GM23338 (cell line): ENCODE results near the gene ATXN7L1. TPM values are rescaled to one million over a fixed set of nuclear protein-coding genes. Genes with fewer than 3 reads are reported as not detected.

ENCODE experiments used
- ATAC-seq: fragments of 200-7000 bp; cut with Tn5 transposase; 3 replicates; pipeline ENCODE4 v1.9.1; 2020
- DNase-seq: peaks from one replicate; pipeline ENCODE4 v3.0.0-alpha.2; 2015; ENCODE audit warnings: low spot score
- H2AFZ ChIP-seq: fragments of 200-600 bp; sonication (generic); 2 replicates; pipeline ENCODE4 v1.8.0; 2016; ENCODE audit warnings: antibody characterized with exemption, mild to moderate bottlenecking, moderate library complexity
- H3F3A ChIP-seq: fragments of 200-600 bp; sonication (generic); replicated peaks from 2 replicates; pipeline ENCODE4 v1.8.0; 2017; ENCODE audit warnings: antibody characterized with exemption, mixed run types, low read depth
- H3K27ac ChIP-seq: fragments of 200-600 bp; sonication (generic); 2 replicates; pipeline ENCODE4 v1.6.1; 2016; ENCODE audit warnings: low read depth
- H3K27me3 ChIP-seq: fragments of 200-600 bp; sonication (generic); 2 replicates; pipeline ENCODE4 v1.8.0; 2016; ENCODE audit warnings: mild to moderate bottlenecking, mixed run types, moderate library complexity; ENCODE audit not compliant: insufficient read depth
- H3K36me3 ChIP-seq: fragments of 200-600 bp; sonication (generic); 2 replicates; pipeline ENCODE4 v1.8.0; 2016; ENCODE audit warnings: mild to moderate bottlenecking; ENCODE audit not compliant: insufficient read depth
- H3K4me1 ChIP-seq: fragments of 200-600 bp; sonication (generic); 2 replicates; pipeline ENCODE4 v1.8.0; 2016; ENCODE audit warnings: mild to moderate bottlenecking, moderate library complexity; ENCODE audit not compliant: insufficient read depth
- H3K4me2 ChIP-seq: fragments of 200-600 bp; sonication (generic); 2 replicates; pipeline ENCODE4 v1.7.1; 2017; ENCODE audit warnings: mixed run types
- H3K4me3 ChIP-seq: fragments of 200-600 bp; sonication (generic); 2 replicates; pipeline ENCODE4 v1.6.1; 2016; ENCODE audit warnings: mixed run types
- H3K79me2 ChIP-seq: fragments of 200-600 bp; sonication (generic); replicated peaks from 2 replicates; pipeline ENCODE4 v1.8.0; 2017; ENCODE audit warnings: mild to moderate bottlenecking; ENCODE audit not compliant: insufficient read depth
- H3K9me2 ChIP-seq: fragments of 200-600 bp; sonication (generic); 2 replicates; pipeline ENCODE4 v1.8.0; 2017; ENCODE audit not compliant: insufficient read depth
- H4K20me1 ChIP-seq: fragments of 200-600 bp; sonication (generic); replicated peaks from 2 replicates; pipeline ENCODE4 v1.8.0; 2017; ENCODE audit warnings: mild to moderate bottlenecking; ENCODE audit not compliant: insufficient read depth
- H3K27ac Mint-ChIP-seq: 2 replicates; pipeline ENCODE4 v1.8.0; 2020; ENCODE audit warnings: inconsistent platforms, mild to moderate bottlenecking, moderate library complexity, mixed read lengths
- H3K27me3 Mint-ChIP-seq: 3 replicates; pipeline ENCODE4 v1.8.0; 2022; ENCODE audit warnings: low read depth, mild to moderate bottlenecking, moderate library complexity, mixed read lengths, inconsistent platforms; ENCODE audit not compliant: insufficient read depth, poor library complexity
- H3K36me3 Mint-ChIP-seq: 3 replicates; pipeline ENCODE4 v1.8.0; 2021; ENCODE audit warnings: low read depth, mild to moderate bottlenecking, inconsistent platforms, moderate library complexity, mixed read lengths
- H3K4me1 Mint-ChIP-seq: 3 replicates; pipeline ENCODE4 v1.8.0; 2020; ENCODE audit warnings: mild to moderate bottlenecking, inconsistent platforms, mixed read lengths
- H3K4me3 Mint-ChIP-seq: 3 replicates; pipeline ENCODE4 v1.8.0; 2021; ENCODE audit warnings: moderate library complexity, mild to moderate bottlenecking, inconsistent platforms, mixed read lengths
- H3K9me3 Mint-ChIP-seq: 3 replicates; pipeline ENCODE4 v1.8.0; 2020; ENCODE audit warnings: moderate library complexity, mild to moderate bottlenecking, inconsistent platforms, mixed read lengths
- CREB1 ChIP-seq: fragments of 250-450 bp; sonication (Bioruptor Pico); IDR thresholded peaks from 2 replicates; pipeline ENCODE4 v1.5.0; 2020; ENCODE audit warnings: low read depth, mild to moderate bottlenecking, moderate library complexity
- ETS1 ChIP-seq: IDR thresholded peaks from 2 replicates; pipeline ENCODE4 v1.6.1; 2016; ENCODE audit warnings: antibody characterized with exemption
- EZH2 ChIP-seq: fragments of 200-600 bp; sonication (generic); IDR thresholded peaks from one replicate; pipeline ENCODE4 v1.8.0; 2017; ENCODE audit warnings: antibody characterized with exemption, mild to moderate bottlenecking, low read depth; ENCODE audit not compliant: unreplicated experiment
- JUNB ChIP-seq: IDR thresholded peaks from one replicate; pipeline ENCODE4 v1.6.1; 2016; ENCODE audit warnings: antibody characterized with exemption; ENCODE audit not compliant: unreplicated experiment
- NANOG ChIP-seq: IDR thresholded peaks from 2 replicates; pipeline ENCODE4 v1.6.1; 2016; ENCODE audit warnings: antibody characterized with exemption, borderline replicate concordance
- POLR2AphosphoS5 ChIP-seq: IDR thresholded peaks from 2 replicates; pipeline ENCODE4 v1.6.1; 2016; ENCODE audit warnings: antibody characterized with exemption, low read depth
- STAT1 ChIP-seq: IDR thresholded peaks from one replicate; pipeline ENCODE4 v1.6.1; 2016; ENCODE audit warnings: antibody characterized with exemption; ENCODE audit not compliant: unreplicated experiment
- ZNF114 ChIP-seq: fragments of 250-450 bp; sonication (Bioruptor Pico); IDR thresholded peaks from 2 replicates; pipeline ENCODE4 v1.5.0; 2020; ENCODE audit warnings: mild to moderate bottlenecking, moderate library complexity
- ZNF331 ChIP-seq: fragments of 250-450 bp; sonication (Bioruptor Pico); IDR thresholded peaks from 2 replicates; pipeline ENCODE4 v1.5.0; 2020; ENCODE audit warnings: low read depth, mild to moderate bottlenecking, moderate library complexity
- ZNF462 ChIP-seq: fragments of 250-450 bp; sonication (Bioruptor Pico); IDR thresholded peaks from 2 replicates; pipeline ENCODE4 v1.5.0; 2020; ENCODE audit warnings: mild to moderate bottlenecking, moderate library complexity
- polyA plus RNA-seq: library from polyadenylated mRNA; unstranded; fragments of >200 nt; fragmentation: Nextera tagmentation; extraction: Ambion mirVana; gene quantifications from 2 replicates; pipeline ENCODE4 v1.2.1, GENCODE V29; 2016
- total RNA-seq: library from RNA; depleted of rRNA; stranded (reverse); fragments of >200 nt; shearing (Covaris generic); gene quantifications from 2 replicates; pipeline ENCODE4 v1.2.3, GENCODE V29; 2014
- TF ChIP-seq, protein P1 (sequence below): IDR thresholded peaks from one replicate; pipeline ENCODE4 v1.6.1; 2018; ENCODE audit warnings: antibody characterized with exemption; ENCODE audit not compliant: unreplicated experiment

Gene ATXN7L1
- total and polyA plus RNA-seq, 2 experiments from 2014 or later, result 22.8 to 29.8 TPM

DNA sequence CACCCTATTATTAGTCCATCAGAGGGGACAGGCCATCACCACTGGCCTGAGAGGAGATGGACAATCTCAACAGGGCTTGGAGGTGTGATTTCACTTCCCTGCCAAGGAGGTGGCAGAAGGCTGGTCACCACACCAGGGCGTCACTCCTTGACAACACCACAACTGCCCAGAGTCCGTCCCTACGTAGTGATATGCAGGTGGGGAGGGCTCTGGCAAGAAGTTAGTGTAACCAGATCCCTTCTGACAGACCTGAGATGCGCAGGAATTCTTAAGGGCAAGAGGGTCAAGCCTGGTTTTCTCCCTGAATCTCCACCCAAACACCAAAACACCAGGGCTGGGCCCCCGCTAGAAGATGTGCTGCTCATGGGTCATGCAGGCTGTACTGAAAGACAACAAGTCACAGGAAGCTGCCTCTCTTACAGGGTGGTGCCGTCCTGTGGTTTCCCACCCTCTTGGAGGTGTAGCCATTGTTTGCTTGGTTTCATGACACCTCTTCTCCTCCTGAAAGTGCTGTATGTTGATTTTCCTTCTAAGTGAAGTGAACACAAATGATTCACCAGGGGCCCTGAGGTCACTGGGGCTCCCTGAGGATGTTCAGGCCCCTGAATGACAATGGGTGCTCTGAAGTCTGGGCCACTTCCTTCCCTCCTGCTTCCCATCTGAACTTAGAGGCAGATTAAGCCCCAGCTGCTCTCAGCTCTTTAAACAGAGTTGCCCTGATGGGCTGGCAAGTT is 27.1 kb downstream of the ATXN7L1 start:
- peaks cover 71% of the 10 kb centered on the region for H3K79me2 ChIP-seq
- H3K4me2 ChIP-seq, result peak overlapping the region; percentile 27
- H3F3A ChIP-seq, result peaks cover 4% of the 10 kb centered on the region; the same call in 1 of the 2 replicates
- H3K27me3 Mint-ChIP-seq, result peaks cover 2% of the 10 kb centered on the region
- H3K4me1 ChIP-seq, result peaks cover 38% of the 10 kb centered on the region
- peak; percentile 94 for ATAC-seq
- H3K4me1 Mint-ChIP-seq, result peaks cover 55% of the 10 kb centered on the region
- peaks cover 17% of the 10 kb centered on the region for H3K36me3 Mint-ChIP-seq
- H3K27ac Mint-ChIP-seq, result peak overlapping the region; percentile 93
- 0 out of 2 replicates have a peak overlapping the region, but pooled peaks have one; percentile 5 for H3K4me3 ChIP-seq
- peak overlapping the region; percentile 66 for H3K27ac ChIP-seq
- TF ChIP-seq ZNF462 (CRISPR knock-in tag) (peak; percentile 84), ZNF331 (CRISPR knock-in tag) (no peak; the same call in 1 of the 2 replicates), JUNB (no peak), ETS1 (peak; percentile 67; the same call in 1 of the 2 replicates), EZH2 (no peak), NANOG (peak; percentile 83; the same call in 1 of the 2 replicates), ZNF114 (CRISPR knock-in tag) (peak; percentile 77; the same call in 1 of the 2 replicates), STAT1 (no peak), CREB1 (CRISPR knock-in tag) (peak; percentile 37; the same call in 1 of the 2 replicates), POLR2AphosphoS5 (peak; percentile 33; the same call in 1 of the 2 replicates)
- TF ChIP-seq, protein P1, sequence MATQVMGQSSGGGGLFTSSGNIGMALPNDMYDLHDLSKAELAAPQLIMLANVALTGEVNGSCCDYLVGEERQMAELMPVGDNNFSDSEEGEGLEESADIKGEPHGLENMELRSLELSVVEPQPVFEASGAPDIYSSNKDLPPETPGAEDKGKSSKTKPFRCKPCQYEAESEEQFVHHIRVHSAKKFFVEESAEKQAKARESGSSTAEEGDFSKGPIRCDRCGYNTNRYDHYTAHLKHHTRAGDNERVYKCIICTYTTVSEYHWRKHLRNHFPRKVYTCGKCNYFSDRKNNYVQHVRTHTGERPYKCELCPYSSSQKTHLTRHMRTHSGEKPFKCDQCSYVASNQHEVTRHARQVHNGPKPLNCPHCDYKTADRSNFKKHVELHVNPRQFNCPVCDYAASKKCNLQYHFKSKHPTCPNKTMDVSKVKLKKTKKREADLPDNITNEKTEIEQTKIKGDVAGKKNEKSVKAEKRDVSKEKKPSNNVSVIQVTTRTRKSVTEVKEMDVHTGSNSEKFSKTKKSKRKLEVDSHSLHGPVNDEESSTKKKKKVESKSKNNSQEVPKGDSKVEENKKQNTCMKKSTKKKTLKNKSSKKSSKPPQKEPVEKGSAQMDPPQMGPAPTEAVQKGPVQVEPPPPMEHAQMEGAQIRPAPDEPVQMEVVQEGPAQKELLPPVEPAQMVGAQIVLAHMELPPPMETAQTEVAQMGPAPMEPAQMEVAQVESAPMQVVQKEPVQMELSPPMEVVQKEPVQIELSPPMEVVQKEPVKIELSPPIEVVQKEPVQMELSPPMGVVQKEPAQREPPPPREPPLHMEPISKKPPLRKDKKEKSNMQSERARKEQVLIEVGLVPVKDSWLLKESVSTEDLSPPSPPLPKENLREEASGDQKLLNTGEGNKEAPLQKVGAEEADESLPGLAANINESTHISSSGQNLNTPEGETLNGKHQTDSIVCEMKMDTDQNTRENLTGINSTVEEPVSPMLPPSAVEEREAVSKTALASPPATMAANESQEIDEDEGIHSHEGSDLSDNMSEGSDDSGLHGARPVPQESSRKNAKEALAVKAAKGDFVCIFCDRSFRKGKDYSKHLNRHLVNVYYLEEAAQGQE, result no peak
- no peaks in the 10 kb centered on the region for H3K36me3 ChIP-seq
- no peaks in the 10 kb centered on the region for H3K27me3 ChIP-seq
- DNase-seq, result peak; percentile 90
- no peaks in the 10 kb centered on the region for H3K9me2 ChIP-seq
- no peak overlapping the region for H2AFZ ChIP-seq
- peak overlapping the region; percentile 52 for H3K4me3 Mint-ChIP-seq
- H3K9me3 Mint-ChIP-seq, result no peaks in the 10 kb centered on the region
- no peaks in the 10 kb centered on the region; the same call in 1 of the 2 replicates for H4K20me1 ChIP-seq
